Suprapubic skin (tissue), 4 donors: Measurements from ENCODE around the gene OTOF.

Source experiments
- POLR2A ChIP-seq, 2 donors: fragments of 450-650 bp; IDR thresholded peaks; one replicate each; pipeline ENCODE4 v1.6.1; 2017; ENCODE audit warnings: antibody characterized with exemption in 2 of 2, mild to moderate bottlenecking in 2 of 2, moderate library complexity in 2 of 2
- POLR2AphosphoS5 ChIP-seq, 3 donors: sonication (generic); formaldehyde crosslinking; IDR thresholded peaks; one replicate each; pipeline ENCODE4 v1.6.1; 2017; ENCODE audit warnings: antibody characterized with exemption in 3 of 3
- TF ChIP-seq, protein P1 (sequence below), 2 donors: fragments of 200-600 bp in 1 of 2; fragments of 450-650 bp in 1 of 2; sonication (generic) in 1 of 2; IDR thresholded peaks; one replicate each; pipeline ENCODE4 v1.5.1; 2016 to 2019; ENCODE audit warnings: antibody characterized with exemption in 2 of 2, mild to moderate bottlenecking in 1 of 2, moderate library complexity in 1 of 2

DNA sequence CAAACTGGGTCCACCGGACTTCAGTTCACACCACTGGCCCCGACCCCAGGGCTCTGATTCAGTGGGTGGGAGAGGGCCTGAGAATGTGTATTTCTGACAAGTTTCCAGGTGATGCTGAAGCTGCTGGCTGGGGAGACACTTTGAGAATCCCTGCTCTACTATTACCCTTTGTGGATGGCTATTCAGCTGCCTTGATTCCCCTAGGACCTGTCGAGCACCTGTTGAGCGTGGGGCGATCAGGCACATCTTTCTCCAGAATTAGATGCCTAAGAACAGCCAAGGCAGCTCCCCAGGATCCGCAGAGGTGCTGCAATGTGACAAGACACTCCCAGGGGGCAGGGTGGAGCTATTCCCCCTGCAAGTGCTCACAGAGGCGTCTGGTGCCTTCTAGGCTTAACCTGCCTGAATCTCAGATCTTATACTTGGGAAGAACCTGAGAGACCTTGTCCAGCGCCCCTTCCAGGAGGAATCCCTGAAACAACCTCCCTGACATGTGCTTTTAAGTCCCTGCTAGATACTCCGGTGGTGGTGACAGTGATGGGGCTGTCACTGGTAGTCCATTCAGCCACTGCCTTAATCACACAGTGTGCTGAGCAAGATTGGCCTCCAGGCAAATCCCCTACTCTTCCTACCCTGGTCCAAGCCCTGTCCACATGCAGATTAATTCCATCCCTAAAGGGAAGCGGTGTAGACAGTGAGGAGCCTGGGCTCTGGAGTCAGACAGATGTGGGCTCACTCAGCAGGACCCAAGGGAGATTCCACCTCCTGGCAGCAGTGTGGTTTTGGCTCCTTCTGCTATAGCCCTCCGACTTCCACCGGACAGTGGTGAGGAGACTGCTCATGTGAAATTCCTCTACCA is 43.4 kb upstream of the OTOF start:
- TF ChIP-seq, protein P1, sequence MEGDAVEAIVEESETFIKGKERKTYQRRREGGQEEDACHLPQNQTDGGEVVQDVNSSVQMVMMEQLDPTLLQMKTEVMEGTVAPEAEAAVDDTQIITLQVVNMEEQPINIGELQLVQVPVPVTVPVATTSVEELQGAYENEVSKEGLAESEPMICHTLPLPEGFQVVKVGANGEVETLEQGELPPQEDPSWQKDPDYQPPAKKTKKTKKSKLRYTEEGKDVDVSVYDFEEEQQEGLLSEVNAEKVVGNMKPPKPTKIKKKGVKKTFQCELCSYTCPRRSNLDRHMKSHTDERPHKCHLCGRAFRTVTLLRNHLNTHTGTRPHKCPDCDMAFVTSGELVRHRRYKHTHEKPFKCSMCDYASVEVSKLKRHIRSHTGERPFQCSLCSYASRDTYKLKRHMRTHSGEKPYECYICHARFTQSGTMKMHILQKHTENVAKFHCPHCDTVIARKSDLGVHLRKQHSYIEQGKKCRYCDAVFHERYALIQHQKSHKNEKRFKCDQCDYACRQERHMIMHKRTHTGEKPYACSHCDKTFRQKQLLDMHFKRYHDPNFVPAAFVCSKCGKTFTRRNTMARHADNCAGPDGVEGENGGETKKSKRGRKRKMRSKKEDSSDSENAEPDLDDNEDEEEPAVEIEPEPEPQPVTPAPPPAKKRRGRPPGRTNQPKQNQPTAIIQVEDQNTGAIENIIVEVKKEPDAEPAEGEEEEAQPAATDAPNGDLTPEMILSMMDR (IDR thresholded peaks at IDR 0.05), result no peak
- TF ChIP-seq POLR2A (IDR thresholded peaks at IDR 0.05) (no peak), POLR2AphosphoS5 (IDR thresholded peaks at IDR 0.05) (no peak)
